Right lobe of liver (tissue), 6 donors: ENCODE results near the gene SLC12A3. TPM values are rescaled to one million over a fixed set of nuclear protein-coding genes. Genes with fewer than 3 reads are reported as not detected.
"Not testable (repeated sequence)": the region's sequence is repeated elsewhere in the genome, so short reads cannot be mapped to it uniquely, and the experiment has no call there.

ENCODE experiments used
- ATAC-seq, 4 donors: fragments of 200-7000 bp; cut with Tn5 transposase; one replicate each; pipeline ENCODE4 v1.9.1; 2020; ENCODE audit warnings: mild to moderate bottlenecking in 4 of 4, moderate library complexity in 4 of 4
- DNase-seq, 3 donors: peaks; one replicate each; pipeline ENCODE4 v3.0.0-alpha.2; 2020
- H3K27ac ChIP-seq, 3 donors: fragments of 200-600 bp; one replicate each; pipeline ENCODE4 v1.8.0; 2022
- H3K27me3 ChIP-seq, 2 donors: fragments of 200-600 bp; one replicate each; pipeline ENCODE4 v1.8.0; 2022
- H3K36me3 ChIP-seq, 4 donors: fragments of 200-600 bp; sonication (generic) in 1 of 4; one replicate each; pipeline versions ENCODE4 v1.5.1 to v1.8.0; 2017 to 2022; ENCODE audit warnings: control low read depth in 1 of 4
- H3K4me1 ChIP-seq, 4 donors: fragments of 200-600 bp; sonication (generic) in 1 of 4; one replicate each; pipeline versions ENCODE4 v1.5.1 to v1.8.0; 2017 to 2022; ENCODE audit warnings: control low read depth in 1 of 4
- H3K4me3 ChIP-seq, 3 donors: fragments of 200-600 bp; one replicate each; pipeline ENCODE4 v1.8.0; 2022
- H3K9me3 ChIP-seq, 4 donors: fragments of 200-600 bp; sonication (generic) in 1 of 4; one replicate each; pipeline versions ENCODE4 v1.5.1 to v1.8.0; 2017 to 2022; ENCODE audit warnings: control low read depth in 1 of 4
- CTCF ChIP-seq, 4 donors: fragments of 200-600 bp in 3 of 4; fragments of 450-650 bp in 1 of 4; IDR thresholded peaks; one replicate each; pipeline versions ENCODE4 v1.5.1 to v1.8.0; 2016 to 2022; ENCODE audit warnings: antibody characterized with exemption in 4 of 4, mild to moderate bottlenecking in 2 of 4
- POLR2A ChIP-seq: fragments of 450-650 bp; IDR thresholded peaks from one replicate; pipeline ENCODE4 v1.6.1; 2017; ENCODE audit warnings: antibody characterized with exemption, mild to moderate bottlenecking
- WGBS: methylation state at CpG from one replicate; pipeline ENCODE4 v1.1.6; 2018; ENCODE audit warnings: low coverage, low lambda C conversion rate; ENCODE audit not compliant: insufficient coverage; ENCODE audit errors: missing lambda C conversion rate; 5-methylcytosine and 5-hydroxymethylcytosine counted together
- intact Hi-C, 2 donors: fragments of 100-400 bp; cut with DNase I; formaldehyde crosslinking; loops; one replicate each; pipeline versions ENCODE4 v1.11.2 to v1.14.1; 2022
- total RNA-seq, 6 experiments: library from RNA; depleted of rRNA in 2 of 6; stranded (reverse); fragments of >200 nt in 2 of 6; fragmentation: NEBNext Ultra II Directional in 3 of 6; extraction: Animal tissue kit (Norgen Biotek cat#: 25700) in 3 of 6; gene quantifications; one replicate each; pipeline versions ENCODE4 v1.1.0 to v1.2.4, GENCODE V29; 2016 to 2023
- donor health status: DM: no; HTN: yes; CAD: no.
- donor health status: DM: no; HTN: no; CAD: no.
- donor health status: DM: no; HTN: no; CAD: no.
- donor health status: DM: no; HTN: yes; CAD: no.
- donor health status: DM: no; HTN: yes; CAD: no.

The SLC12A3 gene
- total RNA-seq, 6 experiments from 2014 or later, result not detected

GRCh38 chr16:56931892-56932720 is 67.1 kb downstream of the SLC12A3 start, which contains the start of gene HERPUD1:
TSS of gene HERPUD1 (plus strand) at chr16:56932142. CDS start at chr16:56932245, 103 bp downstream.
- H3K4me1 ChIP-seq, result peaks cover 0 to 21% (median 9%) of the 10 kb centered on the region in 4 donors
- H3K4me3 ChIP-seq, result peak within 1 kb of the TSS; percentile 86 to 98 (median 89)
- H3K27ac ChIP-seq, result peak within 1 kb of the TSS; percentile 98 to 100 (median 100)
- H3K36me3 ChIP-seq, result peaks cover 10 to 24% (median 19%) of the 10 kb centered on the region in 4 donors
- peak; percentile 87 to 93 (median 90) for ATAC-seq
- intact Hi-C loops, result no loop called here
- TF ChIP-seq CTCF (IDR thresholded peaks at IDR 0.05), result peak in 1 of 4 donors; percentile 13
- peak; percentile 97 for TF ChIP-seq POLR2A
- 0% methylated on average over 9 of the region's 83 CpGs for WGBS
- no peaks in the 10 kb centered on the region for H3K27me3 ChIP-seq
- no peaks in the 10 kb centered on the region for H3K9me3 ChIP-seq
- DNase-seq, result peak; percentile 100

DNA sequence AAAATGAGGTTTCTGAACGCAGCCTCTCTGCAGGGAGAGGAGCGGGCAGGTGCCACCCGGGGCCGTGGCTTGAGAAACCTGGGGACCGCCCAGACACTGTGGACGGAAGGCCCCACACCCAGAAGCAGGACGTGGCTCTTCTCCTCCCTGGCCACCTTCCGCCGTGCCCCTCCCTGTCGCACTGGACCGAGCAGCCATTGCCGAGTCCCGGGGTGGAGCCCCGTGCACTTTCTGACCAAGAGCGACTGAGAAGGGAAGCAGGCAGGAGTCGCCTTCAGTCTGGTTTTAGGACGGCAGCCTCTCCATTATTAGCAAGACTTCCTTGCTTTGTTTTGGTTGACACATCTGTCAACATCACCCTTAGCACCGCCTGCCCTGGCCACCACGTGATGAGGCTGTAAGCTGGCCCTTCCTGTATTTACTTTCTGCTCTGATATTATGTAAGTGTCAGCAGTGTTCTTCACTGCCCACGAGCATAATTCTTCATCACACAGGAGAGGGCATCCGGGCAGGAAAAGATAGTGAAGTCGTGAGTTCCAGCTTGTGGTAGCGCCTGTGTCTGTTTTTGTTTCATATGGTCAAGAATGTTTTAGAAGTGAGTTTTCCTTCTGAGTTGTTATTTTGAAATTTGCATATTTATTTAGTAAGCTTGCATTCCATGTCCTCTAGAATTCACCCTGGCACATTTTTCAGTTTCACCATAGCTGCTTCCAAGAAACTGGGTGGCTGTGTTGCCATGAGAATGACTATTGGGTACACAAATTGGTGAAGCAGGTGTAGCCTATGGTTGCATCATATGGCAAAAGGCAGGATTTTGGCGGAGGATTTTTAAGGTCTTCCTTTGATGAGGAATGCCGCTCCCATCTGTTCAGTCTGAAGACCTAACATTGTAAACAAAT is 68.0 kb downstream of the SLC12A3 start:
- H3K27me3 ChIP-seq, result no peaks in the 10 kb centered on the region
- DNase-seq (peak; percentile 85 to 94 (median 92)), ATAC-seq (peak; percentile 66 to 75 (median 69))
- WGBS, result 1% methylated on average over 13 of the region's 25 CpGs
- TF ChIP-seq POLR2A, result peak; percentile 85
- TF ChIP-seq CTCF (IDR thresholded peaks at IDR 0.05), result no peak
- H3K9me3 ChIP-seq, result no peaks in the 10 kb centered on the region
- peak overlapping the region; percentile 86 to 98 (median 89) for H3K4me3 ChIP-seq
- H3K36me3 ChIP-seq, result peaks cover 16 to 33% (median 25%) of the 10 kb centered on the region in 4 donors
- H3K4me1 ChIP-seq, result peaks cover 0 to 24% (median 9%) of the 10 kb centered on the region in 4 donors
- peak overlapping the region; percentile 98 to 100 (median 100) for H3K27ac ChIP-seq
- intact Hi-C loops, result no loop called here

- TF ChIP-seq CTCF (IDR thresholded peaks at IDR 0.05) (no peak), POLR2A (no peak)
- H3K27ac ChIP-seq, result peak overlapping the region; percentile 98 to 100 (median 100)
- peaks cover 0 to 24% (median 12%) of the 10 kb centered on the region in 4 donors for H3K4me1 ChIP-seq
- 9% methylated on average over 8 of the region's 8 CpGs for WGBS
- DNase-seq, result no peak
- H3K36me3 ChIP-seq, result peaks cover 18 to 43% (median 31%) of the 10 kb centered on the region in 4 donors
- H3K9me3 ChIP-seq, result no peaks in the 10 kb centered on the region
- no peak for ATAC-seq
- no peaks in the 10 kb centered on the region for H3K27me3 ChIP-seq
- intact Hi-C loops, result no loop called here
- peak overlapping the region; percentile 86 to 98 (median 89) for H3K4me3 ChIP-seq
Observed at GRCh38 chr16:56933828-56934598, 69.0 kb downstream of the SLC12A3 start.

DNA sequence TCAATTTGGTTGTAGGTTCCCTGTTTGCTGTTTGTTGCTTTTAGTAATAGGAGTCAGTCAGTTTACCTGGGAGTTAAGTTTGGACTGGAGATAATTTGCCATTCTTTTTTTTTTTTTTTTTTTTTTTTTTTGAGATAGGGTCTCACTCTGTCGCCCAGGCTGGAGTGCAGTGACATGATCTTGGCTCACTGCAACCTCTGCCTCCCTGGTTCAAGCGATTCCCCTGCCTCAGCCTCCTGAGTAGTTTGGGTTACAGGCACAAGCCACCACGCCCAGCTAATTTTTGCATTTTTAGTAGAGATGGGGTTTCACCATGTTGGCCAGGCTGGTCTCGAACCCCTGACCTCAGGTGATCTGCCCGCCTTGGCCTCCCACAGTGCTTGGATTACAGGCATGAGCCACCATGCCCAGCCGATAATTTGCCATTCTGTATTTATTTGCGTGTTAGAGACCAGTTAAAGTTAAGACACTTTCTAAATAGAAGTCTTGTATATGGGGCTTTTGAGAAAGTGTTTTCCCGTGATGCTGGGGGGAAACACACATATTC is 69.7 kb downstream of the SLC12A3 start:
- H3K27ac ChIP-seq, result peak overlapping the region; percentile 23 to 100 (median 98)
- H3K36me3 ChIP-seq, result peaks cover 25 to 50% (median 38%) of the 10 kb centered on the region in 4 donors
- H3K4me1 ChIP-seq, result peaks cover 0 to 24% (median 13%) of the 10 kb centered on the region in 4 donors
- ATAC-seq, DNase-seq, H3K9me3 ChIP-seq, H3K27me3 ChIP-seq, intact Hi-C loops: not testable (repeated sequence)
- WGBS, result 17% methylated on average over 7 of the region's 8 CpGs
- peak overlapping the region; percentile 86 to 98 (median 89) for H3K4me3 ChIP-seq
